DND-41 (cell line): ENCODE results near the gene AVP.

Source experiments
- ATAC-seq: fragments of 200-7000 bp; cut with Tn5 transposase; 3 replicates; pipeline ENCODE4 v1.9.1; 2021; ENCODE audit warnings: low read depth; ENCODE audit not compliant: insufficient read depth
- DNase-seq: peaks from one replicate; pipeline ENCODE4 v3.0.0-alpha.2; 2020
- H2AFZ ChIP-seq: 2 replicates; pipeline ENCODE4 v1.6.0; 2012; ENCODE audit warnings: low read depth, low read length
- H3K27ac ChIP-seq: 2 replicates; pipeline ENCODE4 v1.5.1; 2012; ENCODE audit warnings: low read length, inconsistent platforms
- H3K27me3 ChIP-seq: fragments of 200-600 bp; sonication (generic); 2 replicates; pipeline ENCODE4 v1.6.0; 2012; ENCODE audit warnings: low read length, mild to moderate bottlenecking, inconsistent platforms; ENCODE audit not compliant: insufficient read depth, poor library complexity
- H3K36me3 ChIP-seq: 2 replicates; pipeline ENCODE4 v1.5.1; 2012; ENCODE audit warnings: low read length, inconsistent platforms; ENCODE audit not compliant: insufficient read depth
- H3K4me1 ChIP-seq: 2 replicates; pipeline ENCODE4 v1.5.1; 2012; ENCODE audit warnings: mild to moderate bottlenecking, low read length; ENCODE audit not compliant: insufficient read depth
- H3K4me2 ChIP-seq: 2 replicates; pipeline ENCODE4 v1.6.0; 2012; ENCODE audit warnings: mild to moderate bottlenecking, moderate library complexity, low read length, inconsistent platforms; ENCODE audit not compliant: insufficient read depth
- H3K4me3 ChIP-seq, 2 experiments: fragments of 200-600 bp in 1 of 2; shearing (Covaris generic) in 1 of 2; 2 replicates each; pipeline ENCODE4 v1.5.1; 2012 to 2016; ENCODE audit warnings: inconsistent platforms in 2 of 2, low read length in 2 of 2, mild to moderate bottlenecking in 2 of 2, low read depth in 1 of 2, moderate library complexity in 1 of 2
- H3K79me2 ChIP-seq: 2 replicates; pipeline ENCODE4 v1.6.0; 2012; ENCODE audit warnings: low read length, inconsistent platforms; ENCODE audit not compliant: insufficient read depth
- H3K9ac ChIP-seq: 2 replicates; pipeline ENCODE4 v1.6.0; 2012; ENCODE audit warnings: low read depth, mild to moderate bottlenecking, inconsistent platforms, low read length, moderate library complexity
- H3K9me3 ChIP-seq: 2 replicates; pipeline ENCODE4 v1.5.1; 2012; ENCODE audit warnings: low read length, moderate library complexity, mild to moderate bottlenecking, inconsistent platforms; ENCODE audit not compliant: insufficient read depth, severe bottlenecking
- H4K20me1 ChIP-seq: 2 replicates; pipeline ENCODE4 v1.6.0; 2012; ENCODE audit warnings: low read length; ENCODE audit not compliant: insufficient read depth
- CTCF ChIP-seq: IDR thresholded peaks from 2 replicates; pipeline ENCODE4 v1.5.1; 2012; ENCODE audit warnings: borderline replicate concordance, low read length, moderate library complexity, mild to moderate bottlenecking; ENCODE audit not compliant: poor library complexity, severe bottlenecking; ENCODE audit errors: extremely low read depth
- EZH2 ChIP-seq: IDR thresholded peaks from 3 replicates; pipeline ENCODE4 v1.6.1; 2012; ENCODE audit warnings: borderline replicate concordance, low read depth, mild to moderate bottlenecking, moderate library complexity, low read length, inconsistent platforms; ENCODE audit not compliant: severe bottlenecking

The AVP gene

GRCh38 chr20:3039426-3039825 is 45.1 kb downstream of the AVP start:
- H2AFZ ChIP-seq = no peak overlapping the region
- DNase-seq (no peak), ATAC-seq (no peak)
- TF ChIP-seq CTCF (no peak), EZH2 (no peak)
- no peaks in the 10 kb centered on the region for H3K27me3 ChIP-seq
- 0 out of 2 replicates have a peak, but pooled peaks cover under 1% of the 10 kb centered on the region for H3K4me1 ChIP-seq
- H3K4me2 ChIP-seq = no peak overlapping the region
- H3K9ac ChIP-seq = no peak overlapping the region
- peaks cover 64% of the 10 kb centered on the region for H3K36me3 ChIP-seq
- H3K4me3 ChIP-seq = no peak overlapping the region
- H3K27ac ChIP-seq = no peak overlapping the region
- no peaks in the 10 kb centered on the region for H4K20me1 ChIP-seq
- H3K9me3 ChIP-seq = no peaks in the 10 kb centered on the region
- no peaks in the 10 kb centered on the region for H3K79me2 ChIP-seq

- ATAC-seq (no peak), DNase-seq (no peak)
- Histone ChIP-seq H3K9me3 (no peaks in the 10 kb centered on the region), H4K20me1 (no peaks in the 10 kb centered on the region), H2AFZ (no peak overlapping the region), H3K9ac (no peak overlapping the region), H3K4me1 (no peaks in the 10 kb centered on the region), H3K27me3 (no peaks in the 10 kb centered on the region), H3K4me3 (no peak overlapping the region), H3K4me2 (no peak overlapping the region), H3K36me3 (peaks cover 68% of the 10 kb centered on the region), H3K27ac (no peak overlapping the region), H3K79me2 (no peaks in the 10 kb centered on the region)
- no peak for TF ChIP-seq CTCF
- TF ChIP-seq EZH2 = no peak
These were observed 46.1 kb downstream of the AVP start for GRCh38 chr20:3038454-3038853.

- Histone ChIP-seq H4K20me1 (no peaks in the 10 kb centered on the region), H3K27me3 (no peaks in the 10 kb centered on the region), H3K4me1 (no peaks in the 10 kb centered on the region), H3K9ac (no peak overlapping the region), H3K36me3 (peaks cover 73% of the 10 kb centered on the region), H2AFZ (no peak overlapping the region), H3K4me2 (no peak overlapping the region), H3K27ac (no peak overlapping the region), H3K9me3 (no peaks in the 10 kb centered on the region), H3K79me2 (no peaks in the 10 kb centered on the region), H3K4me3 (no peak overlapping the region)
- DNase-seq = no peak
- TF ChIP-seq EZH2 = no peak
- no peak for TF ChIP-seq CTCF
- no peak for ATAC-seq
These were observed 46.9 kb downstream of the AVP start for GRCh38 chr20:3037654-3038053.

GRCh38 chr20:3032624-3033023 is 51.9 kb downstream of the AVP start:
- H3K36me3 ChIP-seq = peaks cover 83% of the 10 kb centered on the region
- TF ChIP-seq CTCF = no peak
- TF ChIP-seq EZH2 = no peak
- no peak for ATAC-seq

More at GRCh38 chr20:3032624-3033023, 51.9 kb downstream of the AVP start:
- no peak overlapping the region for H3K4me3 ChIP-seq
- H4K20me1 ChIP-seq = no peaks in the 10 kb centered on the region
- H3K9me3 ChIP-seq = no peaks in the 10 kb centered on the region
- no peaks in the 10 kb centered on the region for H3K27me3 ChIP-seq
- no peaks in the 10 kb centered on the region for H3K79me2 ChIP-seq
- H3K4me1 ChIP-seq = no peaks in the 10 kb centered on the region
- no peak overlapping the region for H3K4me2 ChIP-seq
- no peak overlapping the region for H3K27ac ChIP-seq
- H3K9ac ChIP-seq = no peak overlapping the region
- no peak for DNase-seq
- no peak overlapping the region for H2AFZ ChIP-seq
